ENCODE results near the gene VIL1. TPM values are rescaled to one million over a fixed set of nuclear protein-coding genes. Genes with fewer than 3 reads are reported as not detected.

The VIL1 gene
- total RNA-seq, 1 experiment from 2014 or later = not detected

GRCh38 chr2:218397463-218397819 lies 21.5 kb upstream of the VIL1 start:
- no TSS peak for BruUV-seq (replicated peaks)
- no peaks in the 10 kb centered on the region for H3K36me3 ChIP-seq (ENCODE audit: low read depth)
- POLR2A ChIA-PET (ENCODE audit: unreplicated experiment) = interaction anchor here (0.6 kb wide), 1 partner anchor 77 kb away, joined by 8 read pairs; no protein-coding TSS in a partner anchor
- H3K9me2 ChIP-seq (ENCODE audit: insufficient read depth) = no peaks in the 10 kb centered on the region
- peak overlapping the region; percentile 59 for H2AFZ ChIP-seq
- peak overlapping the region; percentile 79 for H3K27ac ChIP-seq
- H3K79me2 ChIP-seq (ENCODE audit: low read depth) = peaks cover 40% of the 10 kb centered on the region
- peak overlapping the region; percentile 89 for H3K4me3 ChIP-seq
- no peaks in the 10 kb centered on the region for H3K9me3 ChIP-seq (ENCODE audit: insufficient read depth, low read depth)
- CTCF ChIA-PET = interaction anchor here (0.6 to 1.2 kb wide), 2 partner anchors 69 to 121 kb away, joined by 4 to 5 read pairs; no protein-coding TSS in a partner anchor
- peaks cover 24% of the 10 kb centered on the region; the same call in 1 of the 2 replicates for H3F3A ChIP-seq (ENCODE audit: insufficient read depth, low read depth)
- TF ChIP-seq CTCF (conservative IDR thresholded peaks at IDR 0.05) (no peak), EZH2 (IDR thresholded peaks at IDR 0.05; ENCODE audit: low read depth) (no peak)
- H4K20me1 ChIP-seq (ENCODE audit: insufficient read depth) = peaks cover 6% of the 10 kb centered on the region; the same call in 1 of the 2 replicates
- peaks cover 22% of the 10 kb centered on the region for H3K4me1 ChIP-seq (replicated peaks; ENCODE audit: insufficient read depth)
- DNase-seq = no peak
- peak overlapping the region; percentile 94 for H3K4me2 ChIP-seq
- intact Hi-C loops (cut with micrococcal nuclease; ENCODE audit: unreplicated experiment) = loop anchor here (2.0 to 5.0 kb wide), 6 partner anchors 40 to 610 kb away; partner anchors contain the start of genes CATIP, CXCR1 and TMBIM1
- no peaks in the 10 kb centered on the region for H3K27me3 ChIP-seq (ENCODE audit: insufficient read depth, low read depth)

GRCh38 chr2:218397820-218398436 lies 21.0 kb upstream of the VIL1 start:
- Histone ChIP-seq H4K20me1 (ENCODE audit: insufficient read depth) (peaks cover 6% of the 10 kb centered on the region; the same call in 1 of the 2 replicates), H3K4me2 (peak overlapping the region; percentile 94), H3K36me3 (ENCODE audit: low read depth) (no peaks in the 10 kb centered on the region), H3K4me3 (peak overlapping the region; percentile 89), H3F3A (ENCODE audit: insufficient read depth, low read depth) (peaks cover 20% of the 10 kb centered on the region; the same call in 1 of the 2 replicates), H3K27ac (peak overlapping the region; percentile 79), H2AFZ (peak overlapping the region; percentile 59), H3K4me1 (replicated peaks; ENCODE audit: insufficient read depth) (peaks cover 22% of the 10 kb centered on the region), H3K9me3 (ENCODE audit: insufficient read depth, low read depth) (no peaks in the 10 kb centered on the region), H3K9me2 (ENCODE audit: insufficient read depth) (no peaks in the 10 kb centered on the region), H3K79me2 (ENCODE audit: low read depth) (peaks cover 40% of the 10 kb centered on the region), H3K27me3 (ENCODE audit: insufficient read depth, low read depth) (no peaks in the 10 kb centered on the region)
- ChIA-PET POLR2A (ENCODE audit: unreplicated experiment) (interaction anchor here (0.6 kb wide), 1 partner anchor 77 kb away, joined by 8 read pairs; no protein-coding TSS in a partner anchor), CTCF (interaction anchor here (0.6 kb wide), 1 partner anchor 69 kb away, joined by 5 read pairs; no protein-coding TSS in a partner anchor)
- peak; percentile 70 to 80 for DNase-seq
- no peak for TF ChIP-seq CTCF (conservative IDR thresholded peaks at IDR 0.05)
- no peak for TF ChIP-seq EZH2 (IDR thresholded peaks at IDR 0.05; ENCODE audit: low read depth)
- BruUV-seq (replicated peaks) = TSS peak; percentile 22
- intact Hi-C loops (cut with micrococcal nuclease; ENCODE audit: unreplicated experiment) = loop anchor here (2.0 to 5.0 kb wide), 6 partner anchors 41 to 611 kb away; partner anchors contain the start of genes CATIP, CXCR1 and TMBIM1

- H3K4me1 ChIP-seq (replicated peaks; ENCODE audit: insufficient read depth) = peaks cover 22% of the 10 kb centered on the region
- BruUV-seq (replicated peaks) = TSS peak; percentile 72
- CTCF ChIA-PET = no interaction called here
These were observed 20.2 kb upstream of the VIL1 start for GRCh38 chr2:218398437-218399390.

More at GRCh38 chr2:218398437-218399390, 20.2 kb upstream of the VIL1 start:
- Histone ChIP-seq H2AFZ (peak overlapping the region; percentile 77), H3K79me2 (ENCODE audit: low read depth) (peaks cover 40% of the 10 kb centered on the region), H3K27me3 (ENCODE audit: insufficient read depth, low read depth) (no peaks in the 10 kb centered on the region), H3F3A (ENCODE audit: insufficient read depth, low read depth) (peaks cover 19% of the 10 kb centered on the region; the same call in 1 of the 2 replicates), H3K4me2 (peak overlapping the region; percentile 94), H3K36me3 (ENCODE audit: low read depth) (no peaks in the 10 kb centered on the region), H3K9me3 (ENCODE audit: insufficient read depth, low read depth) (no peaks in the 10 kb centered on the region), H3K4me3 (peak overlapping the region; percentile 89), H3K9me2 (ENCODE audit: insufficient read depth) (no peaks in the 10 kb centered on the region), H4K20me1 (ENCODE audit: insufficient read depth) (peaks cover 6% of the 10 kb centered on the region; the same call in 1 of the 2 replicates), H3K27ac (peak overlapping the region; percentile 79)
- DNase-seq = peak; percentile 48 to 63
- no peak for TF ChIP-seq EZH2 (IDR thresholded peaks at IDR 0.05; ENCODE audit: low read depth)
- no peak for TF ChIP-seq CTCF (conservative IDR thresholded peaks at IDR 0.05)
- intact Hi-C loops (cut with micrococcal nuclease; ENCODE audit: unreplicated experiment) = loop anchor here (5.0 kb wide), 4 partner anchors 41 to 611 kb away; partner anchors contain the start of genes CATIP and CXCR1
- POLR2A ChIA-PET (ENCODE audit: unreplicated experiment) = no interaction called here
